HG03103 (cell line): ENCODE results near the gene SUCNR1.
"Not testable (repeated sequence)": the region's sequence is repeated elsewhere in the genome, so short reads cannot be mapped to it uniquely, and the experiment has no call there.

Experiments
- ATAC-seq: cut with Tn5 transposase; IDR thresholded peaks from one replicate; pipeline ENCODE4 v1.9.1; 2021; ENCODE audit warnings: low read depth; ENCODE audit not compliant: unreplicated experiment

Gene SUCNR1

GRCh38 chr3:151871639-151872468 lies 1.6 kb upstream of the SUCNR1 start:
- ATAC-seq = peak; percentile 88

- not testable (repeated sequence) for ATAC-seq
Measured at GRCh38 chr3:151874079-151874478, 636 bp downstream of the SUCNR1 start.

GRCh38 chr3:151875759-151876158 lies 2.3 kb downstream of the SUCNR1 start:
- peak; percentile 39 for ATAC-seq

GRCh38 chr3:151877269-151877668 lies 3.8 kb downstream of the SUCNR1 start:
- no peak for ATAC-seq

GRCh38 chr3:151878465-151878864 lies 5.0 kb downstream of the SUCNR1 start:
- ATAC-seq = no peak

GRCh38 chr3:151879037-151879436 lies 5.6 kb downstream of the SUCNR1 start:
- no peak for ATAC-seq

GRCh38 chr3:151879679-151880415 lies 6.4 kb downstream of the SUCNR1 start:
- ATAC-seq = no peak

- no peak for ATAC-seq
Measured at GRCh38 chr3:151880416-151880690, 6.9 kb downstream of the SUCNR1 start.

GRCh38 chr3:151881137-151881536 lies 7.7 kb downstream of the SUCNR1 start:
- ATAC-seq = no peak

GRCh38 chr3:151885397-151885796 lies 12.0 kb downstream of the SUCNR1 start:
- not testable (repeated sequence) for ATAC-seq

- ATAC-seq = not testable (repeated sequence)
Measured at GRCh38 chr3:151887450-151888211, 14.2 kb downstream of the SUCNR1 start.

GRCh38 chr3:151890721-151891141 lies 17.3 kb downstream of the SUCNR1 start:
- ATAC-seq = peak; percentile 82

GRCh38 chr3:151891721-151892120 lies 18.3 kb downstream of the SUCNR1 start:
- no peak for ATAC-seq

- ATAC-seq = no peak
Measured at GRCh38 chr3:151894219-151894618, 20.8 kb downstream of the SUCNR1 start.

GRCh38 chr3:151895478-151896241 lies 22.2 kb downstream of the SUCNR1 start:
- no peak for ATAC-seq

- ATAC-seq = no peak
Measured at GRCh38 chr3:151896246-151897012, 23.0 kb downstream of the SUCNR1 start.

GRCh38 chr3:151898121-151898520 lies 24.7 kb downstream of the SUCNR1 start:
- ATAC-seq = not testable (repeated sequence)

GRCh38 chr3:151898564-151899261 lies 25.3 kb downstream of the SUCNR1 start:
- not testable (repeated sequence) for ATAC-seq

- ATAC-seq = no peak
Measured at GRCh38 chr3:151899996-151900395, 26.6 kb downstream of the SUCNR1 start.
